Activated CD8-positive, alpha-beta memory T cell treated with anti-CD3 and anti-CD28 coated beads for 24 hours (primary cell): ENCODE measurements around the gene LBX1.

ENCODE experiments used
- DNase-seq: peaks from one replicate; pipeline ENCODE4 v3.0.0-alpha.2; 2020

Gene LBX1

DNA sequence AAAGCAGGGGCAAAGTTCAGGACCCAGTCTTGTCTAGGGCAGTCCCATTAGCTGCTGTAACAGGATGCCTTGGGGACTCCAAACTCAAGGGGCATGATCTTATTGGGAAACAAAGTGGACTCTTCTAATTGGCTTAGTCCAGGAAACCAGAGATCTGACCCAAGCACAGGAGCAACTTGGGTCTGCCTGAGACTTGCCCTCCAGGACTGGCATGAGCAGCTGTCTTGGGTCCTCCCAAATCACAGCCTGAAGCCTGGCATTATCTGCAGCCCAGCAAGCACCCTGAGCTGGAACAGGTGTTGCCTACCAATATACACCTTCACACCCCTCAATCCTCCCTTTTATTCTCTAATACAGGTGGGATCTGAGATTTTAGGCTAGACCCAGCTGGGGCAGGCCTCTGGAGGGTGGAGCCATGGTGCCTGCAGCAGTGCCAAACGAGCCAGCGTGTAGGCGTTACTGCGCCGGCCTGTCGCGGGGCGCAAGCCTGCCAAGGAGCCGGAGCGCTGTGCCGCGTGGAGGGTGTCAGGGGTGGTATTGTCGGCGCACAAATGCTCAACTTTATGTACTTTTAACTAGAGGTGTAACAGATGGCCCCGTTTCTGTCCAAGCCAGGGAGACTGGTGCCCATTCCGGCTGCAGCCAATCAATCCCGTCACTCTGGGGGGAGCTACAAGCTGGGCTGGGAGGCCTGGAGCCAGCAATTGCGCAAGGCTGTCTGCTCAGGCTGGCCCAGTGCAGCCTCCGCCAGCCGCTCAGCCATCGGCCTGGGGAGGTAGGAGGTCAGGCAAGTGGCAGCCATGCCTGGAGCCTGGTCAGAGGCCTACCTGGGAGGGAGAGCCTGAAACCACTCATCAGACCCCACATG, 12.8 kb upstream of the LBX1 start:
- no peak for DNase-seq

DNA sequence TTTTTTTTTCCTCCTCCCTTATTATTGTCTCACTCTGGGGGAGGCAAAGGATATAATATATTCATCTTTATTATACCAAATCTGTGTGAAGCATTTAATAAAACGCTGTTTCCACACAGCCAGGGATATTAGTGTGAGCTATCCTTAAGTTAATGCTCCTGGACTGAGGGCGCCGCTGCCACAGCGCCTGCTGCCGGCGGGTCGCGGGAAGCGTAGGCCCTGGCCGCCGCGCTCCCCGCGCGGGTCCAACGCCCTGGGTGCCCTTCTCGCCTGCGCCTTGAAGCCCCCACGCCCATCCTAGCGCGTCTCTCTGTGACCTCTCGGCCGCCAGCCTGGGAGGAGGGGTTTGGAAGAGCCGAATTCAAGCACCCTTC, 9.5 kb upstream of the LBX1 start:
- DNase-seq, result no peak

DNA sequence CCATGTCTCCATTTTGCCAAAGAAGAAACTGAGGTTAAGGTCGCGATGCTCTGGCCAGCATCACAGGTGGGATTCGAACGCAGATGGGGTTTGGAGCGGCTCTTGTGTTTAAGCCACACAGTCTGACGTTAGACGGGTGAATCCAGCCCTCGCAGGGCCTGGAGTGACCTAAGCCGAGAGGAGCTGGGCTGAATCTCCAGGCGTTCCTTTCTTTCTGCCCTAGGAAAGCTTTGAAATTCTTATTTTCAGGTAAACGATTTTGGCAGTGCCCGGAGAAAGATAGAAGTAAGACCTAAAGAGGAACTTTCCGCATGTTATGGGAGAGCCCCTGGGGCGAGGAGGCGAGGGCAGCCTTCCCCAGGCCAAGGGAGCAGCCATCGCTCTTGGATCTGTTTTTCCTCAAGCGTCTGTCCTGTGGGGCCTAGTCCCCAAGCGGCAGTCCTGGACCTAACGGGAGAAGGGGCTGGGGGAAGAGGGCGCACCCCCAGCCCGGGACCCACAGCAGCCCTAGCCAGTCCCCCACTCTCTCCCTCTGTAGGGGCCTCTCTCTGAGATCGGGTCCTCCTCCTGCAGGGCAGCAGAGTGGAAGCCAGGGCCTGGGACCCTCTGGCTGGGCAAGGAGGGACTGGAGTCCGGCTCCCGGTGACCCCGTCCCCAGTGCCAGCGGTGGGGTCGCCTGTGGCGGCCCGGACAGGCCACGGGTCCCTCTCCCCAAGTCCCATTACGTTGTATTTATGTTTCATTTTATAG, 8.9 kb upstream of the LBX1 start:
- DNase-seq, result no peak

DNA sequence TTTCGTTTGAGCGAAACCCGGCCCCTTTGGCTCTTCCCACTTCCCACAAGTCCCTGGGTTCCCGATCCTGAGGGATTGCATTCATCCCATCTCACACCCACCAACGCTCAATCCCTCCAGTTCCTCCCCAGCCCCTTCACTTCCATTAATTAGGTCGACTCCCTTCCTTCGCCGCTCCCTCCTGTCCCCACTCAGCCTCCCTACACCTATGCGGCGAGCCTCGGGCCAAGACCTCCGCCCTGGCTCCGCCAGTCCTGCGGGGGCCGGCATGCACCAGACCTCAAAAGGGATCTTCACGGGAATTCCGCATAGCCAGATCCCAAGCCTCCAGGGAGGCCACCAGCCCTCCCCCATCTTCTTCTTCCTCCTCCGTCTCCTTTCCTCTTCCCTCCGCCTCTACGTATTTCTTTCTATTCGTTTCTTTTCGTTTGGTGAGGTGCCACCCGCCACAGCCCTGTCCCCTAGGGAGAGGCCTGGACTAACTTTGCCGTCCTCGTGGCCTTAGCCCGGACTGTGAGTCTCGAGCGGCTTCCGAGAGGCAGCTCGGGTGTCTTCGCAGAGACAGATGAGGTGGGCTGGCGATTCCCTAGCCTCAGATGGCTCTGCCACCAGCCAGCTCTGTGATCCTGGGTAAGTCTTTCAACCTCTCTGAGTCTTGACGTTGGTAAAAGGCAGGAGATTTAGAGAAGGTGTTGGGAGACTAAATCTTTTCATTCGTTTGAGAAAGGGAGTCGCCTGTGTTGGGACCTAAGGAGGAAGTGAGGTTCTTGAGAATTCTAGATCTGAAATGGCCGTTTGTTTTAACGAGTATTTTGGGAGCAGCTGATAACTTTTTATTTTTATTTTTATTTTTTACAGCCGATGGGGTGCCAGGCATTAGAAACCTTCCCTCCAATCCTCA, 8.1 kb upstream of the LBX1 start:
- no peak for DNase-seq

DNA sequence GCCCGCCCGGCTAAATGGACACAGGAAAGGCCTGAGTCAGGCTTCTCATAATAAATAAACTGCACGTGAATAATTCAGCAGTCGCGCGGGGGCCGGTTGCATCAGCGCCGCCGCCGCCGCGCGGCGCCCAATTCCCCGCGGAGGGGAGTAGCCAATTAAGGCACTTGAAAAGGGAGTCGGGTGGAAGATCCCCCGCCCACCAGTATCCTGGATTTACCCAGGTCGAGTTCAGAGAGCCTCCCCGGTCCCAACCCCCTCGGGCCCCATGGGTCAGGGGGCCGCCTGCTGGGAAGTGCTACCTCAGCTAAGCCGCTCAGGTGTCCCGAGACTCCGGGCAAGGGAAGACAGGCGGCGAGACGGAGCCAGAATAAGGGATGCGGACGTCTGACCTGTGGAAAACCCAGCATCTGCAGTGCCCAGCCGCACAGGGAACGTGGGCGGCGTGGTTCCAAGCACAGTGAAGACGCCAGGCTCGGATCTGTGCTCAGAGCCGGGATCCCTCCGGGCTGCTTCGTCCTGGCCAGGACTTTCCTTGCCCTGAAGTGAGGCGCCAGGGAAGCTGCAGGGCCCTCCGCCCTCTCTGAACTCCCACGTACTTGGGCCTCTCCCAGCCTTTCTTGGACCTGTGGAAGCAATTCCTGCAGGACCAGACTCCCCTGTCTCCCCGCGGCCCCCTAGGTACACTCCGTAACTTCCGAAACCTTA, 7.3 kb upstream of the LBX1 start:
- DNase-seq, result no peak

DNA sequence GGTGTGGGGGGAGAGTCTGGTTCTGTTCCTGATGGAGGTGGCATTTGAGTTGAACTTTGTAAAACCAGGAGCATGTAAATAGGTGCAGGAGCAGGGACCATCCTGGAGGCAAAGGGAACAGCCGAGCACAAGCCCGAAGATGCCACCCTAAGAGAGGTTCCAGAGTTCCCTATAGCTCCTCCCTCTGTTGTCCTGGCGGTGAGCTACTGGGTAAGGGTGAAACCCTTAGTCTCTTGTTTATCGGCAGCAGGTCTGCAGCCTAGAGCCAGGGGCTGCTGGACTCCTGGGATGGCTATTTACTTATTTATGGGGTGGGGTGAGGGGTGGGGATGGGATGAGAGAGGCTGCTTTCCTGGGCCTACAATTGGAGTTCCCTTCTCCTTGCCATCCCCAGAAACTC, 6.5 kb upstream of the LBX1 start:
- no peak for DNase-seq

DNA sequence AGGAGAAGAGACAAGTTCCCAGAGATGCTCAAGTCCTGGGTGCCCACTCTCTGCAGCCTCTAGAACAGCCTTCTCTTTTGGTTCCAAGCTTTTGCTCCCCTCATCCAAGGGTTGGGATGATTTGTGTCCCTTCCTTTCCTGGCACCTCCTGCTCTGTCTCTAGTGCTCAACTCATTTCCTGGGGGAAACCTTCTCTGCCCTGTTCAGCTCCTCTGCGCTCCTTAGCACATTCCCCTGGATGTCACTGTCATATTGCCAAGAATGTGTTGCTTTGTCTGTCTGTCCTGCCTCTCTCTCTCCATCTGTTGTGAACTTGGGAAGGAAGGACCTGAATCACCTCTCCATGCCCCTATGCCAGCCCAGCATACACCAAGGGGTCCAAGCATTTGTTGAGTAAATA, 5.1 kb upstream of the LBX1 start:
- no peak for DNase-seq

DNA sequence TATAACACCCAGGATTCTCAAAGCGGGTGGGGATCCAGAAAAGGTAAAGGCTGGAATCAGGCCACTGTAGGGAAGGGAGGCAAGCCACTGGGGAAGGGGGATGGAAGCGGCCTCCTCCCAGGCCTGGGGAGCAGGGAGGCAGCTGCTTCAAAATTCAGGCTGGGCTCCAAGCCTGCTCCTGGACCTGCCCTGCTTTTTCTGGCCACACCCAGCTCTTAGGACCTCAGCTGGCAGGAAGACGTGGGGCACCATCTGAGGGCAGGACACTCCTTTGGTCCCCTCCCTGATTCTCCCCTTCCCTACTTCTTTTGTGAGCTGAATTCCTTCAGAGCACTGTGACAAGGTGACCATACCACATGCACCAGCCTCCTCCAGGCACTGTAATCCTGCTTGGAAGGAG, 4.6 kb upstream of the LBX1 start:
- no peak for DNase-seq

DNA sequence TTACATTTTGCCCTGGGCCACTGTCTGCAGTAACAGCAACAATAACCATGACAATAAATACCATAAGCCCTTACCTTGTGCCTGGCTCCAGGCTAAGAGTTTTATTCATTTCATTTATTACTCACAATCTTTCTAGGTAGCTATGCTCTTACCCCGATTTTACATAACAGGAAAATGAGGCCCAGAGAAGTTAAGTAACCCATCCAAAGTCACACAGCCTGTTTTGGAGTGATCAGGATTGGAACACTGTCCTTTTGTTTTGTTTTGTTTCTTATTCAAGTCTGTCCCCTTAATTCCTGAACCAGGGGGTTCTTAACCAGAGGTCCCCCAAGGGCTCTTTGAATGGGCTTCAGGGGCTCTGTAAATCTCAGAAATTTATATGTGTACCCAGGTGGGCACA, 4.2 kb upstream of the LBX1 start:
- no peak for DNase-seq

DNA sequence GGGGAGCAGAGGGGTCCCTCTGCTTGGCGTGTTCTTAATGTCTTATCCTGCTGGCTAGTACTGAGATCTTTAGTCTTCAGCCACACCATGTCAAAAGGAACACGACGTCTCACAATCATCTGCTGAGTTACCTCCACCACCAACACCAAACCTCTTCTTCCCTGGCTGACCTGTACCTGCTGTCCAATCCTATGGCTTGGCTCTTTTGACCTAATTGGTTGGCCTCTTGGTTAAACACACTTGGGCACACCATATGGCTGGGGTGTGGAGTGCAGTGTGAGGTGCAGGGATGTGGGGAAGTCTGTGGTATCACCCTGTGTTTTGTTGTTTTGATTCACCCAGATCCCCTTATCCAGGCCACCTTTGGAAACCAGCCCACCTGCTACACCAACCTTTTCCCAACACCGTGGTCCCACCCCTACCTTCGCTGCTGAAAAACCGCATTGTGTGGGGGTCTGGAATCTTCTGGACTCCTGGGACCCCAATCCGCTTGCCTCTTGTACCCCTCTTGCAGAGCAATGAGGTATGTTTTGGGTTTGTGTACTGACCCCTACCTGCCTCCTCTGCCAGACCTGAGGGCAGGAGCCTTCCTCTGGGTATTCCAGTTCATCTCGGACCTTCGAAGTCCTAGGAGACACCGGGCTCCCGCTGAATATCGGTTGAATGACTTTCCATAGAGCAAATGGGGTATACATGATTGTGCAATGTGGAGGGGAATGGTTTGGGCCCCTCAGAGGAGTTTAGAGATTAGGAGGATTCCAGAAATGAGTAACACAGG, 2.8 kb upstream of the LBX1 start:
- no peak for DNase-seq

DNA sequence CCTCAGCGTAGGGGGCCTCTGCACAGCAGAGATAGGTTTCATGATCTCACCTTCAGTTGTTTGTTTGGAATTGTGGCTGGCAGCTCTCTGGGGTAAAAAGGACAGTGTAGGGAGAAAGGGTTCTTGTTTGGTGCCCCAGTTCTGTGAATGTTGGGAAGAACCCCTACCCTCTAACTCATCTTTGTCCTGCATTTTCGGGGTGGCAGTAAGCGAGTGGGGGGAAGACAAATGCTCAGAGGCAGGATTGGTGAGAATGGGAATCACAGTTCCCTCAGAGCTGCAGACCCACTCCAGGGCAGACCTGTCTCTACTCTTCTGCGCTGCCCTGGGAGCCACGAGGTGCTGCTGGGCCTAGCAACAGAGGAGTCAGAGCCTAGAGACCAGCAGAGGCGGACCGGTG, 1.8 kb upstream of the LBX1 start:
- DNase-seq, result no peak

DNA sequence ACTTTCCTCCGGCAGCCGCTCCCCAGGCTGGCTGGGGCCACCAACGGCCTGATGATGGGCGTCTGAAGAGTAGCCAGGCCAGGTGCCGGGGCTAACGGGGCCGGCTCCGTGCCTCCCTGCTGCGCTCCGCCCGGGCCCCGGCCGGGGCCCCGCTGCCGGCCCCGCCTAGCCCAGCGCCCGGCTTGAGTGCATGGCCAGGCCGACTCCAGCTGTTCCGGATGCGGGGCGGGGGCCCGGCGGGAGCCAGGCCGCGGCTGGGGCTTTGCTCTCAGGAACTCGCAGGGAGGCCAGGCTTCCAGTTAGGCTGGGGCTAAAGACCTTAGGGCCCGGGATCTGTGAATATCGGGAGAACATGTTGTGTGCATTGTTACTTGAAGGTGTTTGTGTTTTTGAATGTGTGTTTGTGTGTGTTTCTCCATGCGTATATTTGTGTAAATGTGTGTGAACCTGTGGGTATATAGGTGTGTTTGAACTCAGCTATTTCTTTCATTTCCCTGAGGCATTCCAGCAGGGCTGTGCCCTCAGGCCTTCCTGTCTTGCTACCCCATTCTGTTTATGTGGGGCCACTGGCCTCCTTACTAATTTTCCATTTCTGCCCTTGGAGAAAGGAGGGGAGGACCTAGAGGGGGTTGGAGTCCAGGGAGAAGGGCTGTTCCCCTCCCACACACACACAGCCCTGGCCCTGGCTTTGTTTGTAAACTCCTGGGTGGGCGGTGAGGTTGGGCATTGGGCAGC, 1.1 kb upstream of the LBX1 start:
- no peak for DNase-seq

DNA sequence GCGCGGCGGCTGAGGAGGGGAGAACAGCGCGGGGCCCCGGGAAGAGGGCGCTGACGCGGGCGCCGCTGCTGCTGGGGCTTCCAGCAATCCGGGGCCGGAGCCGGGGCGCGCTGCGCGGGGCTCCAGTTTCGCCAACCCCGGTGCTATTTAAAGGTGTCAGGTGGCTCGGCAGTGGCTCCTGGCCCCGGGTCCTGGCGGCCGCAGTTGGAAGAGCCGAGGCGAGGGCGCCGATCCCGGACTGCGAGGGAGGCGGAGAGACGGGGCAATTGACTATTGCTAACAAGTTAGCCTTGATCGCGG, 347 bp downstream of the LBX1 start:
- DNase-seq, result no peak

DNA sequence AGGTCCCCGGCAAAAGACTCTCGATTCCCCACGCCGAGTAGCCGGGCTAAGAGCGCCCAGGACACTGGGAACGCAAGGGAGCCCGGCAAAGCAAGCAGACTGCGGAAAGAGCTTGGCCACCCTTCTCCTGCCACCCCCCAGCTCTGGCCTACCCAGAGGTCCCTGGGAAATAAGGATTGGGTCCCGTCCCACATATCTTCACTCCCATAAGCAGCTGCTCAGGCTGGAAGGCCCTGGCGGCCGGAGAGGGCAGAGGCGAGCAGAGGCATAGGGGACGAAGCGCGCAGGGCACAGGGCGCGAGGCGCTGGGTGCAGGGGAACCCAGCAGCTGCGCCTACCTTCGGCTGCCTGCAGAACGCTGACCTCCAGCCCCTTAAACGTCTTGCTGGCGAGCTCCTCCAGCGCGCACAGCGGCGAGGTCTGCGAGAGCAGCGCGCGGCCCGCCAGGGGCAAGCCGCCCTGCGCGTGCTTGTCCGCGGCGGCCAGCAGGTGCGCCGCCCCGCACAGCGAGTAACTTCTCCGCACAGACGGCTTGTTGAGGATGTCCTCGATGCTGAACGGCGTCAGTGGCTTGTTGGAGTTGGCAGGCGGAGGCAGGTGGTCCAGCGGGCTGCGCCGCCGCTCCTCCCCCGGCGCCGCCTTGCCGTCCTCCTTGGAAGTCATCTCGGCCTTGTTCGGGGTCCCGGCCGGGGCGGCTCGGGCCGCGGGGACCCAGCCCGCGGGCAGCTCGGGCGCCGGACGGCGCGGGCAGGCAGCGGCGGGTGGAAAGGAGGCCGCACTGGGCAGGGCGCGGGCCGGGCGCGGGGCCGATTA, 904 bp downstream of the LBX1 start:
- DNase-seq, result no peak

DNA sequence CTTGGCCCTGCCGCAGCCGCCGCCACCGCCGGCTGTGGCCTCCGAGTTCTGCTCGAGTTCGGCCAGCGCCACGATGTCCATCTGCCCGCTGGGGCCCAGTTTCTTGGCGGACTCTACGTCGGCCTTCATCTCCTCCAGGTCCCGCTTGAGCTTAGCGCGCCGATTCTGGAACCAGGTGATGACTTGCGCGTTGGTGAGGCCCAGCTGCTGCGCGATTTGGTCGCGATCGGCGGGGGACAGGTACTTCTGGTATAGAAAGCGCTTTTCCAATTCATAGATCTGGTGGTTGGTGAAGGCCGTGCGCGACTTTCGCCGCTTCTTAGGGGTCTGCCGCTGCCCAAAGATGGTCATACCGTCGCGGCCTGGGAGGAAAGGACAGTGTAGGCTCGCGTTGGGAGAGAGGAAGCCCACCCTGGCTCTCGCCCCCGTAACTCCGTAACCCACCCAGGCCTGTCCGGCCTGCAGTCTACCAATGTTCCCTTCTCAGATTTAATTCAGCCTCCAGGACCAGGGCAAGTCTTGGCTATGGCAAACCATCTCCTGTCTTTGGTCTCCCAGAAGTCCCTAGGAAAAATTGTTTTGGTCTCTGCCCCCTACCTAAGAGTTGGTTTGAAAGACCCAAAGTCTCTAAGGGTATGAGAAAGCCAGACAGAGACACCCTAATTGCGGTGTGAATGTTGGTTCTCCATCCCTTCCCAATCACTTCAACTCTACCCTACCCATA, 1.7 kb downstream of the LBX1 start:
- DNase-seq, result no peak

DNA sequence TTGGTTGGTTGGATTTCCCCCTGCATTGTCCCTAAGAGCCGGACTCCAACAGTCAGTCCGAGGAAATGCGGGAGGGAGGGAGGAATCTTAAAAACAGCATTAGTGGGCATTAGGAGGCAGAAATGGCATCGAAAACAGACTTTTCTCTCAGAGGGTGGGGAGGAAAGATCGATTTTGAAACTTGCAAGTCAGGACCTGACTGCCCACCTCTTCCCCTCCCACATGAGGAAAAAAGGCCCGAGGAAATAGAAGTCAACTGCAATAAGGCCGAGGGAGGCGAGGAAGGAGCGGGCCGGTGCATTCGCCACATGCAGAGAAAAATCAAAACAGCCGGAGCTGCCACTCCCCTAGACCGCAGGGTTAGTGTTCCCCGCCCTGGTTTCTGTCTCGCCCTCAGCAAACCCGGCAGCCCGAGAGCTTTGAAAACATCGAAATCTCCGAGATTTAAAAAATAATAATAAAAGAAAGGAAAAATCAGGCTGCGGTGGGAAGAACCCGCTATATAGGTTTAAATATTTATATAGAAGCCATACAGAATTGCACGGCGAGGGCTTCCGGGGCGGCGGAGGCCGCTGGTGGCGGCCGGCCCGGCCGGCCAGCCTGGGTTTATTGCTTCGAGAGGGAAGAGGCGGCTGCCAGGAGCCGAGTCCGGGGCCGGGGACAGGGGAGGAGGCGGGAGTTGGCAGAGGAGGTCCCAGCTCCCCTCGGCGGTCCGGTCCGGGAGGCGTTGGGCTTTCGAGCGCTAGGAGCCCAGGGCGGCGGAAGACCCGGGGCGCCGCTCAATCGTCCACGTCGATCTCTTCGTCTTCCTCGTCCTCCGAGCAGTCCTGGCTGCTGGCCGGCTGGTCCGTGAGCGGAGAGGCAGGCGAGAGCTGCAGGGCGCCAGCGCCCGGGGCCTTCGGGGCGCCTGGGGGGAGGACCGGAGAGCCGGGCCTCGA, 2.5 kb downstream of the LBX1 start:
- DNase-seq, result no peak

DNA sequence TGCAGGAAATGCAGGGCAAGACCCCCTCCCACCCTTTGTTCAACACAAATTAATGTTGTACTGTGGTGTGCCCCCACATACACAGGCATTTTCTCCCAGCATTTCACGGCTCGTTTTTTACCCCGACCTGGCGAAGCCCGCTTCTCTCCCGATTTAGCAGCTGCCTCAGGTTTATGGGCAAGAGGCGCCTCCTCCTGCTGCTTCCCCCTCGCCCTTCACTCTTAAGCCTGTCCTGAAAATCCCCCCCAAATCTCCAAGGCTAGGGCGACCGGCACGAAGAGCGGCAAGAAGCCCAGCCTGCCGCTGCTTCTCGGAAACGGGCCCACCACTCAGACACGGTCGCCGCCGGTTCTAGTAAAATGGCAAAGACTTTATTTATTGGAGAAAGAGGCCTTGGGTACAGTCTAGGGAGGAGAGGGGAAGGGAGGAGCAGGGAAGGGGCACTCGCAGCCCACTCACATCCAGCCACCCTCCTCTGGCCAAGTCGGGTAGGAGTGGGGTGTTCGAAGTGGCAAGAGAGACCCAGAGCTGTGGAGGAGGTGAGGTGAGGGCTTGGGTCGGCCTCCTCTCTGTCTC, 3.3 kb downstream of the LBX1 start:
- no peak for DNase-seq
